Naive B cell (primary cell): ENCODE data around the gene NDUFA12. TPM values are rescaled to one million over a fixed set of nuclear protein-coding genes. Genes with fewer than 3 reads are reported as not detected.

Source experiments
- polyA plus RNA-seq, 6 donors: library from polyadenylated mRNA; unstranded; fragments of 300-500 nt; fragmentation: Illumina TruSeq; gene quantifications; one replicate each; pipeline ENCODE4 v1.2.3, GENCODE V29; 2021; ENCODE audit warnings: low read depth in 6 of 6

Gene NDUFA12
- polyA plus RNA-seq, 6 donors from 2014 or later: 229 to 398 (median 293) TPM

Other genes starting within 250 kb of the NDUFA12 start
- gene NR2C1, start 69.9 kb upstream of the NDUFA12 start, polyA plus RNA-seq: 10 to 100 TPM in 5 of 6 donors, 1 to 10 TPM in 1; 8.1 to 17.1 (median 11.5) TPM
- gene FGD6, start 213.8 kb upstream of the NDUFA12 start, polyA plus RNA-seq: under 1 TPM in 4 of 6 donors, not detected in 2; 0.05 to 0.81 (median 0.61) TPM
- 10 to 100 TPM; 15.1 to 24.6 (median 20.6) TPM for gene VEZT, start 214.1 kb upstream of the NDUFA12 start, polyA plus RNA-seq